ENCODE measurements around the gene SLC25A41. TPM values are rescaled to one million over a fixed set of nuclear protein-coding genes. Genes with fewer than 3 reads are reported as not detected.

SLC25A41 gene
- total and polyA plus RNA-seq, 9 of the 15 experiments (the other 6 are each of a cell fraction or from before 2014, with no cell fraction given) = 0.08 to 4.2 (median 1.6) TPM

DNA sequence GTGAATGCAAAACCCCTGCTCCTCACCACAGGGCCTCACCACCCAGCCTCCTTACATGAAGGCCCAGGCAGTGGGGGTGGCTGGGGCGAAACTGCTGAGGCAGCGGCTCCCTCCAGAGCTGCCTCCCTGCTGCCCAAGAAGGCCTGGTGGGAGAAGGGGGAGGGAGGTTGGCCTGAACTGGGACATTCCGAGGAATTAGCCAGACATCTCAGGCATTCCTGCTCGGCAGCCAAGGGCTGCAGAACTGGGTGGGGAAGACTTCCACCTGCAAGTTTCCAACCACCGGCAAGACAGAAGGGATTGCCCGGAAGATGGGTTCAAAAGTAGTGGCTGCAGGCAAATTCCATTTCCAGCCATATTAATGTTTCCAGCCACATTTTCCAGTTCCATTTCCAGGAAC is 55.5 kb downstream of the SLC25A41 start:
- no peak overlapping the region for H2AFZ ChIP-seq (ENCODE audit: low read depth, low read length)
- FAIRE-seq (no peak), DNase-seq (ENCODE audit: extremely low read depth in 1 of 4, low spot score in 3 of 4) (no peak), ATAC-seq (no peak)
- H3K9me1 ChIP-seq (ENCODE audit: control insufficient read depth, insufficient read depth, low read length) = no peaks in the 10 kb centered on the region
- CTCF ChIA-PET (ENCODE audit: low intra/inter-chr PET ratio) = no interaction called here
- no peak overlapping the region for H3K9ac ChIP-seq (ENCODE audit: insufficient read depth in 1 of 2, low read depth in 2 of 2, low read length in 2 of 2)
- no peak overlapping the region for H3K4me3 ChIP-seq
- H3K27ac ChIP-seq (ENCODE audit: extremely low read depth, low read depth, low read length) = no peak overlapping the region
- POLR2A ChIA-PET = interaction anchor here (0.6 to 0.9 kb wide), 2 partner anchors 11 to 40 kb away, joined by 4 read pairs; no protein-coding TSS in a partner anchor
- peaks cover 8 to 45% of the 10 kb centered on the region in 2 experiments for H3K4me1 ChIP-seq (replicated peaks in 1 of 2; ENCODE audit: control insufficient read depth in 2 of 2, insufficient read depth in 2 of 2, low read length in 2 of 2)
- intact Hi-C loops (cut with micrococcal nuclease) = no loop called here
- no peaks in the 10 kb centered on the region for H4K20me1 ChIP-seq (replicated peaks; ENCODE audit: control insufficient read depth, insufficient read depth, low read length)
- WGBS (ENCODE audit: insufficient coverage, low coverage, missing lambda C conversion rate) = 86% methylated on average over 6 of the region's 6 CpGs
- TF ChIP-seq ZNF316 (IDR thresholded peaks at IDR 0.05) (peak; percentile 14; the same call in 1 of the 2 replicates), ZNF436 (CRISPR knock-in tag; IDR thresholded peaks at IDR 0.05) (no peak), POLR2G (IDR thresholded peaks at IDR 0.05; ENCODE audit: low read depth, low read length) (peak; percentile 62)
- H3K9me3 ChIP-seq (replicated peaks; ENCODE audit: control insufficient read depth, insufficient read depth, low read depth, low read length) = no peaks in the 10 kb centered on the region
- H3K4me2 ChIP-seq (ENCODE audit: insufficient read depth, low read length) = no peak overlapping the region
- peaks cover 7% of the 10 kb centered on the region; the same call in 2 of the 3 replicates for H3K79me2 ChIP-seq (ENCODE audit: control insufficient read depth, insufficient read depth, low read length)
- in situ Hi-C loops (cut with MboI) = no loop called here
- H3K27me3 ChIP-seq (ENCODE audit: control insufficient read depth in 2 of 2, insufficient read depth in 2 of 2, low read length in 2 of 2) = no peaks in the 10 kb centered on the region
- H3K36me3 ChIP-seq (ENCODE audit: control insufficient read depth, insufficient read depth, low read length) = peaks cover 62% of the 10 kb centered on the region; the same call in 2 of the 3 replicates
- BruUV-seq (replicated peaks) = no TSS peak

GRCh38 chr19:6376512-6377190 is 56.9 kb downstream of the SLC25A41 start:
- H3K9me1 ChIP-seq (ENCODE audit: control insufficient read depth, insufficient read depth, low read length) = no peaks in the 10 kb centered on the region
- WGBS (ENCODE audit: insufficient coverage, low coverage, missing lambda C conversion rate) = 55% methylated on average over 19 of the region's 19 CpGs
- CTCF ChIA-PET (ENCODE audit: low intra/inter-chr PET ratio) = no interaction called here
- no peak overlapping the region for H2AFZ ChIP-seq (ENCODE audit: low read depth, low read length)
- peaks cover 8 to 54% of the 10 kb centered on the region in 2 experiments for H3K4me1 ChIP-seq (replicated peaks in 1 of 2; ENCODE audit: control insufficient read depth in 2 of 2, insufficient read depth in 2 of 2, low read length in 2 of 2)
- FAIRE-seq (no peak), ATAC-seq (no peak), DNase-seq (ENCODE audit: extremely low read depth in 1 of 4, low spot score in 3 of 4) (peak in 1 of 4 experiments; percentile 8)
- no TSS peak for BruUV-seq (replicated peaks)
- H3K4me2 ChIP-seq (ENCODE audit: insufficient read depth, low read length) = no peak overlapping the region
- intact Hi-C loops (cut with micrococcal nuclease) (no loop called here), in situ Hi-C loops (cut with MboI) (no loop called here)
- H3K36me3 ChIP-seq (ENCODE audit: control insufficient read depth, insufficient read depth, low read length) = peaks cover 52% of the 10 kb centered on the region; the same call in 2 of the 3 replicates
- H3K27ac ChIP-seq (ENCODE audit: extremely low read depth, low read depth, low read length) = no peak overlapping the region
- H3K27me3 ChIP-seq (ENCODE audit: control insufficient read depth in 2 of 2, insufficient read depth in 2 of 2, low read length in 2 of 2) = no peaks in the 10 kb centered on the region
- H3K9me3 ChIP-seq (replicated peaks; ENCODE audit: control insufficient read depth, insufficient read depth, low read depth, low read length) = no peaks in the 10 kb centered on the region
- TF ChIP-seq, protein P1, sequence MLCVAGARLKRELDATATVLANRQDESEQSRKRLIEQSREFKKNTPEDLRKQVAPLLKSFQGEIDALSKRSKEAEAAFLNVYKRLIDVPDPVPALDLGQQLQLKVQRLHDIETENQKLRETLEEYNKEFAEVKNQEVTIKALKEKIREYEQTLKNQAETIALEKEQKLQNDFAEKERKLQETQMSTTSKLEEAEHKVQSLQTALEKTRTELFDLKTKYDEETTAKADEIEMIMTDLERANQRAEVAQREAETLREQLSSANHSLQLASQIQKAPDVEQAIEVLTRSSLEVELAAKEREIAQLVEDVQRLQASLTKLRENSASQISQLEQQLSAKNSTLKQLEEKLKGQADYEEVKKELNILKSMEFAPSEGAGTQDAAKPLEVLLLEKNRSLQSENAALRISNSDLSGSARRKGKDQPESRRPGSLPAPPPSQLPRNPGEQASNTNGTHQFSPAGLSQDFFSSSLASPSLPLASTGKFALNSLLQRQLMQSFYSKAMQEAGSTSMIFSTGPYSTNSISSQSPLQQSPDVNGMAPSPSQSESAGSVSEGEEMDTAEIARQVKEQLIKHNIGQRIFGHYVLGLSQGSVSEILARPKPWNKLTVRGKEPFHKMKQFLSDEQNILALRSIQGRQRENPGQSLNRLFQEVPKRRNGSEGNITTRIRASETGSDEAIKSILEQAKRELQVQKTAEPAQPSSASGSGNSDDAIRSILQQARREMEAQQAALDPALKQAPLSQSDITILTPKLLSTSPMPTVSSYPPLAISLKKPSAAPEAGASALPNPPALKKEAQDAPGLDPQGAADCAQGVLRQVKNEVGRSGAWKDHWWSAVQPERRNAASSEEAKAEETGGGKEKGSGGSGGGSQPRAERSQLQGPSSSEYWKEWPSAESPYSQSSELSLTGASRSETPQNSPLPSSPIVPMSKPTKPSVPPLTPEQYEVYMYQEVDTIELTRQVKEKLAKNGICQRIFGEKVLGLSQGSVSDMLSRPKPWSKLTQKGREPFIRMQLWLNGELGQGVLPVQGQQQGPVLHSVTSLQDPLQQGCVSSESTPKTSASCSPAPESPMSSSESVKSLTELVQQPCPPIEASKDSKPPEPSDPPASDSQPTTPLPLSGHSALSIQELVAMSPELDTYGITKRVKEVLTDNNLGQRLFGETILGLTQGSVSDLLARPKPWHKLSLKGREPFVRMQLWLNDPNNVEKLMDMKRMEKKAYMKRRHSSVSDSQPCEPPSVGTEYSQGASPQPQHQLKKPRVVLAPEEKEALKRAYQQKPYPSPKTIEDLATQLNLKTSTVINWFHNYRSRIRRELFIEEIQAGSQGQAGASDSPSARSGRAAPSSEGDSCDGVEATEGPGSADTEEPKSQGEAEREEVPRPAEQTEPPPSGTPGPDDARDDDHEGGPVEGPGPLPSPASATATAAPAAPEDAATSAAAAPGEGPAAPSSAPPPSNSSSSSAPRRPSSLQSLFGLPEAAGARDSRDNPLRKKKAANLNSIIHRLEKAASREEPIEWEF (CRISPR knock-in tag; IDR thresholded peaks at IDR 0.05) = no peak
- TF ChIP-seq POLR2AphosphoS2 (IDR thresholded peaks at IDR 0.05; ENCODE audit: low read length) = peak; percentile 24; the same call in 1 of the 2 replicates
- H3K79me2 ChIP-seq (ENCODE audit: control insufficient read depth, insufficient read depth, low read length) = peaks cover 7% of the 10 kb centered on the region; the same call in 2 of the 3 replicates
- H3K9ac ChIP-seq (ENCODE audit: insufficient read depth in 1 of 2, low read depth in 2 of 2, low read length in 2 of 2) = peak overlapping the region in 1 of 2 experiments; percentile 14; a peak in 2 of 4 replicates
- H4K20me1 ChIP-seq (replicated peaks; ENCODE audit: control insufficient read depth, insufficient read depth, low read length) = no peaks in the 10 kb centered on the region
- POLR2A ChIA-PET = interaction anchor here (0.6 to 2.5 kb wide), 6 partner anchors 10 to 361 kb away, joined by 3 to 8 read pairs (median 4); partner anchors contain the start of gene GPR108
- H3K4me3 ChIP-seq = no peak overlapping the region
